ENCODE measurements around the gene CACNA1D. TPM values are rescaled to one million over a fixed set of nuclear protein-coding genes. Genes with fewer than 3 reads are reported as not detected.

Gene CACNA1D
- total and polyA plus RNA-seq, 2 donors (not counting 3 experiments of a cell fraction or from before 2014, with no cell fraction given), result 0.06 TPM; not detected in 1

DNA sequence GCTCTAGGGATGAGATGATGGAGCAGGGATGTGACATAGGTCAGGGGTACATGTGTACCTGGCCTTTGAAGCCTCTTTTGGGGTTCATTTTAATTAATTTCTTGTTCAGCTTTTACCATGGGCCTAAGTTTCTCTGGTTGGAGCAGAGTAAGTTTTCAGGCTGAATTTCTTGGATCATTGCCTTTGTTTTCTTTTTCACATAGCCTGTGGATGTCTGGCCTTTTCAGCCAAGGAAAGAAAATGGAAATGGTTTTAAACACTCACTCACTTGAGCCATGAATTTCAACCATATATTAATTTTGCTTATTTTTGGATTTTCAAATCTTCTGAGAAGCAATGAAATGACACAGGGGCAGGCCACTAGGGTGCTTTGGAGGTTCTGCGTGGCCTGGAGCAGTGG lies 30.2 kb downstream of the CACNA1D start:
- Histone ChIP-seq H3K9me3 (replicated peaks; ENCODE audit: control insufficient read depth, insufficient read depth, low read length) (no peaks in the 10 kb centered on the region), H3K9ac (replicated peaks; ENCODE audit: extremely low read depth, insufficient read depth, low read length) (no peak overlapping the region), H3K4me2 (ENCODE audit: insufficient read depth, low read length) (no peak overlapping the region), H2AFZ (ENCODE audit: low read depth, low read length) (no peak overlapping the region), H3K4me1 (ENCODE audit: control insufficient read depth, extremely low read depth, insufficient read depth, low read length) (no peaks in the 10 kb centered on the region), H4K20me1 (replicated peaks; ENCODE audit: control insufficient read depth, extremely low read depth, insufficient read depth, low read length) (no peaks in the 10 kb centered on the region), H3K36me3 (ENCODE audit: control insufficient read depth in 2 of 2, extremely low read depth in 1 of 2, insufficient read depth in 2 of 2, low read length in 2 of 2) (no peaks in the 10 kb centered on the region), H3K4me3 (replicated peaks in 1 of 3; ENCODE audit: insufficient read depth in 1 of 3, low read depth in 1 of 3, low read length in 3 of 3) (no peak overlapping the region), H3K27ac (ENCODE audit: insufficient read depth, low read depth, low read length) (no peak overlapping the region), H3K79me2 (ENCODE audit: control insufficient read depth, insufficient read depth, low read length) (no peaks in the 10 kb centered on the region), H3K27me3 (ENCODE audit: control insufficient read depth in 2 of 2, insufficient read depth in 2 of 2, low read length in 2 of 2) (peaks cover 0 to 3% of the 10 kb centered on the region in 2 experiments), H3K9me1 (replicated peaks; ENCODE audit: control insufficient read depth, extremely low read depth, insufficient read depth, low read length) (no peaks in the 10 kb centered on the region)
- intact Hi-C loops (cut with micrococcal nuclease), result no loop called here
- no peak for TF ChIP-seq POLR2AphosphoS5 (IDR thresholded peaks at IDR 0.05; ENCODE audit: insufficient read depth, low read depth, low read length)
- DNase-seq (ENCODE audit: low read depth, low spot score), result no peak
- CTCF ChIA-PET, result no interaction called here
- dilution Hi-C loops (cut with MboI; ENCODE audit: extremely low pct_ligation_motif_present, low sequenced_read_pairs), result no loop called here
- no peak for FAIRE-seq
- no TSS peak for BruUV-seq (replicated peaks)
- POLR2A ChIA-PET, result no interaction called here

DNA sequence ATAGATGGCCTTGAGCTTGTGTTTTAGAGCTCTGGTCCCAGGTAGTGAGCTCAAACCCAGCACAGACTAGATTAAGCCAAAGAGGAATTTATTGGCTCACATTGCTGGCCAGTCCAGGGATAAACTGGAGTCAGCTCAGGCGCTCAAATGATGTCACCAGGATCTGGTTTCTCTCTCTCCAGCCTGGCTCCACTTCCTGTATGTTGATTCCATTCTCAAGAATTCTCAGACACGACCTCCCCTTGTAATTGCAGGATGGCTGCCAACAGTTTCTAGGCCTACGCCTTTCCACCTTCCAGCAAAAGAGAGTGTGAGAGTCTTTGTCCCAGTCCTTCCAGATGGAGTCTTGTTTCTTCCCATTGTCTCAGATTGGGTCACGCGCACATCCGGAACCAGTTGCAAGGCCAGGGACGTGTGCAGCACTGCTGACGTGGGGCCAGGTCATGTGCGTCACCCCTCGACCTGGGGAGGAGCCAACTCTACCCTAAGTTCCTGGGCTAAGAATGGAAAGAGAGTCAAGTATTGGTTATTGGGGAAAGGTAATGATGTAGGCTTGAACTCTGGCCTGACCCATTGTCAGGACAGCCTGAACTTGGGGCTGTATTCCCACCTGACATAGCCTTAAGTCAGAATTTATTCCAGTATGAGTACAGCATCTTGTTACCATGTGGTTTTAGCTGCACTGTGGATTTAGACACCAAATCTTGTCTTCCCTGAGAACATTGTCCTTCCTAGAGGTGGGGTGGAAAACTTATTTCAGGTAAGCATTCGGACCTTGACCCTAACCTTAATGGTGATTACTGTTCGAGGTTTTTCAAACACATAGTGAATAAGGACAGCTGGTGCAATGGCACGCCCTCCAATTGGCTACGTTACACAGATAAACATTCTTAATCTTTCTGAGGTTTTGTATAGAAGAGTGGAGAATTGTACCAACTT lies 31.6 kb downstream of the CACNA1D start:
- CTCF ChIA-PET, result interaction anchor here (0.7 to 1.1 kb wide), 2 partner anchors 10 to 12 kb away, joined by 3 to 4 read pairs; no protein-coding TSS in a partner anchor
- FAIRE-seq (no peak), DNase-seq (ENCODE audit: low read depth, low spot score) (no peak)
- Histone ChIP-seq H3K4me2 (ENCODE audit: insufficient read depth, low read length) (no peak overlapping the region), H3K27ac (ENCODE audit: insufficient read depth, low read depth, low read length) (no peak overlapping the region), H2AFZ (ENCODE audit: low read depth, low read length) (no peak overlapping the region), H3K79me2 (ENCODE audit: control insufficient read depth, insufficient read depth, low read length) (no peaks in the 10 kb centered on the region), H3K9me1 (replicated peaks; ENCODE audit: control insufficient read depth, extremely low read depth, insufficient read depth, low read length) (no peaks in the 10 kb centered on the region), H4K20me1 (replicated peaks; ENCODE audit: control insufficient read depth, extremely low read depth, insufficient read depth, low read length) (no peaks in the 10 kb centered on the region), H3K4me3 (replicated peaks in 1 of 3; ENCODE audit: insufficient read depth in 1 of 3, low read depth in 1 of 3, low read length in 3 of 3) (no peak overlapping the region), H3K27me3 (ENCODE audit: control insufficient read depth in 2 of 2, insufficient read depth in 2 of 2, low read length in 2 of 2) (peaks cover 2 to 3% of the 10 kb centered on the region in 2 experiments), H3K4me1 (ENCODE audit: control insufficient read depth, extremely low read depth, insufficient read depth, low read length) (no peaks in the 10 kb centered on the region), H3K9me3 (replicated peaks; ENCODE audit: control insufficient read depth, insufficient read depth, low read length) (no peaks in the 10 kb centered on the region), H3K36me3 (ENCODE audit: control insufficient read depth in 2 of 2, extremely low read depth in 1 of 2, insufficient read depth in 2 of 2, low read length in 2 of 2) (no peaks in the 10 kb centered on the region), H3K9ac (replicated peaks; ENCODE audit: extremely low read depth, insufficient read depth, low read length) (no peak overlapping the region)
- TF ChIP-seq MAX (IDR thresholded peaks at IDR 0.05; ENCODE audit: insufficient read depth, insufficient read length) (no peak), FOS (IDR thresholded peaks at IDR 0.05; ENCODE audit: borderline replicate concordance, insufficient read depth, low read length) (no peak)
- intact Hi-C loops (cut with micrococcal nuclease) (no loop called here), dilution Hi-C loops (cut with MboI; ENCODE audit: extremely low pct_ligation_motif_present, low sequenced_read_pairs) (no loop called here)
- no TSS peak for BruUV-seq (replicated peaks)
- POLR2A ChIA-PET, result no interaction called here
